Common myeloid progenitor, CD34-positive (primary cell): ENCODE measurements around the gene CLCN4.

Experiments
- CTCF ChIA-PET: fragments of 350-600 bp; sonication (Branson Sonifier 250); formaldehyde crosslinking; loops from one replicate; lab custom pipeline; 2021; ENCODE audit warnings: antibody characterized with exemption; lab: Charles Lee
- POLR2A ChIA-PET: fragments of 350-600 bp; sonication (Branson Sonifier 250); formaldehyde crosslinking; loops from one replicate; lab custom pipeline; 2021; ENCODE audit warnings: antibody characterized with exemption; lab: Charles Lee
- DNase-seq, 3 donors: peaks; one replicate each; pipeline versions ENCODE4 v3.0.0 to v3.0.0-alpha.2; 2013
- H3K27ac ChIP-seq, 2 experiments: 1 replicate in 1 of 2; 2 replicates in 1 of 2; pipeline ENCODE4 v1.7.0; 2013; ENCODE audit warnings: inconsistent platforms in 2 of 2, low read length in 2 of 2, mild to moderate bottlenecking in 2 of 2, low read depth in 1 of 2, moderate library complexity in 1 of 2; ENCODE audit not compliant: severe bottlenecking in 2 of 2, insufficient read depth in 1 of 2, poor library complexity in 1 of 2
- H3K27me3 ChIP-seq, 5 experiments: replicated peaks in 2 of 5; 1 replicate in 3 of 5; 2 replicates in 2 of 5; pipeline versions ENCODE4 v1.6.1 to v1.7.0; 2013; ENCODE audit warnings: low read length in 4 of 5, mild to moderate bottlenecking in 2 of 5, moderate library complexity in 2 of 5, inconsistent platforms in 1 of 5; ENCODE audit not compliant: insufficient read depth in 5 of 5, control insufficient read depth in 4 of 5
- H3K36me3 ChIP-seq, 4 experiments: 1 replicate in 2 of 4; 2 replicates in 2 of 4; pipeline versions ENCODE4 v1.6.1 to v1.7.0; 2013; ENCODE audit warnings: low read length in 3 of 4, control low read depth in 1 of 4, mild to moderate bottlenecking in 1 of 4; ENCODE audit not compliant: control insufficient read depth in 4 of 4, insufficient read depth in 4 of 4
- H3K4me1 ChIP-seq, 4 experiments: 1 replicate in 3 of 4; 2 replicates in 1 of 4; pipeline versions ENCODE4 v1.6.1 to v1.7.1; 2013; ENCODE audit warnings: low read length in 3 of 4, mild to moderate bottlenecking in 3 of 4, control low read depth in 1 of 4, inconsistent platforms in 1 of 4, moderate library complexity in 1 of 4; ENCODE audit not compliant: control insufficient read depth in 4 of 4, insufficient read depth in 4 of 4; ENCODE audit errors: control extremely low read depth in 1 of 4
- H3K4me3 ChIP-seq, 7 experiments: 1 replicate in 4 of 7; 2 replicates in 3 of 7; pipeline versions ENCODE4 v1.5.1 to v1.7.0; 2013; ENCODE audit warnings: mild to moderate bottlenecking in 7 of 7, low read length in 6 of 7, moderate library complexity in 6 of 7, inconsistent platforms in 2 of 7, low read depth in 2 of 7, control low read depth in 1 of 7; ENCODE audit not compliant: insufficient read depth in 4 of 7, control insufficient read depth in 1 of 7; ENCODE audit errors: extremely low read depth in 1 of 7
- H3K9me3 ChIP-seq, 5 experiments: 1 replicate in 4 of 5; 2 replicates in 1 of 5; pipeline versions ENCODE4 v1.6.1 to v1.7.1; 2013; ENCODE audit warnings: low read length in 4 of 5, mild to moderate bottlenecking in 2 of 5, inconsistent platforms in 1 of 5, low read depth in 1 of 5, moderate library complexity in 1 of 5; ENCODE audit not compliant: control insufficient read depth in 4 of 5, insufficient read depth in 2 of 5; ENCODE audit errors: control extremely low read depth in 1 of 5
- WGBS: methylation state at CpG from one replicate; pipeline ENCODE4 v1.1.5; 2013; ENCODE audit not compliant: insufficient coverage; 5-methylcytosine and 5-hydroxymethylcytosine counted together

Gene CLCN4

GRCh38 chrX:10168226-10168625 is 11.5 kb downstream of the CLCN4 start:
- Histone ChIP-seq H3K27me3 (peaks cover 0 to 8% (median 0%) of the 10 kb centered on the region in 5 experiments), H3K27ac (no peak overlapping the region), H3K4me3 (no peak overlapping the region), H3K36me3 (no peaks in the 10 kb centered on the region), H3K9me3 (peaks cover 0 to 3% (median 0%) of the 10 kb centered on the region in 5 experiments), H3K4me1 (peaks cover 0 to 19% (median 12%) of the 10 kb centered on the region in 4 experiments)
- CTCF ChIA-PET: interaction anchor here (1.5 kb wide), 1 partner anchor 48 kb away, joined by 5 read pairs; no protein-coding TSS in a partner anchor
- no peak for DNase-seq
- POLR2A ChIA-PET: no interaction called here
- 83% methylated on average over 8 of the region's 9 CpGs for WGBS

- H3K9me3 ChIP-seq: peaks cover 0 to 3% (median 0%) of the 10 kb centered on the region in 5 experiments
- CTCF ChIA-PET: no interaction called here
- no peaks in the 10 kb centered on the region for H3K36me3 ChIP-seq
- no peak overlapping the region for H3K27ac ChIP-seq
- no peak for DNase-seq
- peaks cover 0 to 19% (median 12%) of the 10 kb centered on the region in 4 experiments for H3K4me1 ChIP-seq
- H3K4me3 ChIP-seq: no peak overlapping the region
- POLR2A ChIA-PET: no interaction called here
- peaks cover 0 to 10% (median 0%) of the 10 kb centered on the region in 5 experiments for H3K27me3 ChIP-seq
- 73% methylated on average over 2 of the region's 3 CpGs for WGBS
Observed at GRCh38 chrX:10169175-10169574, 12.4 kb downstream of the CLCN4 start.

- Histone ChIP-seq H3K27ac (no peak overlapping the region), H3K36me3 (no peaks in the 10 kb centered on the region), H3K4me3 (no peak overlapping the region), H3K27me3 (peaks cover 0 to 15% (median 0%) of the 10 kb centered on the region in 5 experiments), H3K9me3 (peaks cover 0 to 3% (median 0%) of the 10 kb centered on the region in 5 experiments), H3K4me1 (peaks cover 0 to 6% (median 4%) of the 10 kb centered on the region in 4 experiments)
- ChIA-PET CTCF (no interaction called here), POLR2A (no interaction called here)
- 70% methylated on average over 5 of the region's 5 CpGs for WGBS
- no peak for DNase-seq
Observed at GRCh38 chrX:10171249-10171648, 14.5 kb downstream of the CLCN4 start.

GRCh38 chrX:10172877-10173276 is 16.1 kb downstream of the CLCN4 start:
- WGBS: 77% methylated on average over 9 of the region's 11 CpGs
- Histone ChIP-seq H3K27me3 (peaks cover 0 to 15% (median 0%) of the 10 kb centered on the region in 5 experiments), H3K36me3 (no peaks in the 10 kb centered on the region), H3K27ac (no peak overlapping the region), H3K9me3 (no peaks in the 10 kb centered on the region), H3K4me3 (no peak overlapping the region), H3K4me1 (peaks cover 0 to 11% (median 4%) of the 10 kb centered on the region in 4 experiments)
- ChIA-PET POLR2A (no interaction called here), CTCF (no interaction called here)
- DNase-seq: peak in 1 of 3 donors; percentile 27

GRCh38 chrX:10173331-10173900 is 16.6 kb downstream of the CLCN4 start:
- H3K4me3 ChIP-seq: no peak overlapping the region
- no peaks in the 10 kb centered on the region for H3K36me3 ChIP-seq
- H3K4me1 ChIP-seq: peaks cover 0 to 11% (median 4%) of the 10 kb centered on the region in 4 experiments
- WGBS: 82% methylated on average over 18 of the region's 19 CpGs
- DNase-seq: no peak
- no peak overlapping the region for H3K27ac ChIP-seq
- POLR2A ChIA-PET: no interaction called here
- H3K27me3 ChIP-seq: peaks cover 0 to 15% (median 0%) of the 10 kb centered on the region in 5 experiments
- CTCF ChIA-PET: no interaction called here
- H3K9me3 ChIP-seq: no peaks in the 10 kb centered on the region

- no peak overlapping the region for H3K27ac ChIP-seq
Observed at GRCh38 chrX:10174051-10174450, 17.3 kb downstream of the CLCN4 start.

GRCh38 chrX:10174810-10175209 is 18.0 kb downstream of the CLCN4 start:
- H3K9me3 ChIP-seq: no peaks in the 10 kb centered on the region
- no peak overlapping the region for H3K27ac ChIP-seq
- no peak overlapping the region for H3K4me3 ChIP-seq
- ChIA-PET POLR2A (no interaction called here), CTCF (interaction anchor here (0.9 to 2.0 kb wide), 2 partner anchors 15 to 55 kb away, joined by 4 to 11 read pairs; no protein-coding TSS in a partner anchor)
- peaks cover 0 to 11% (median 0%) of the 10 kb centered on the region in 5 experiments for H3K27me3 ChIP-seq
- H3K4me1 ChIP-seq: peaks cover 0 to 11% (median 4%) of the 10 kb centered on the region in 4 experiments
- no peak for DNase-seq
- no peaks in the 10 kb centered on the region for H3K36me3 ChIP-seq
- whole genome bisulfite sequencing: 80% methylated on average over 6 of the region's 7 CpGs

More at GRCh38 chrX:10174051-10174450, 17.3 kb downstream of the CLCN4 start:
- ChIA-PET POLR2A (no interaction called here), CTCF (no interaction called here)
- Histone ChIP-seq H3K9me3 (no peaks in the 10 kb centered on the region), H3K36me3 (no peaks in the 10 kb centered on the region), H3K4me1 (peaks cover 0 to 11% (median 4%) of the 10 kb centered on the region in 4 experiments), H3K4me3 (no peak overlapping the region), H3K27me3 (peaks cover 0 to 11% (median 0%) of the 10 kb centered on the region in 5 experiments)
- 87% methylated on average over 5 of the region's 9 CpGs for WGBS
- no peak for DNase-seq
